Karpas-422 (cell line): Measurements from ENCODE around the gene OR52J3. TPM values are rescaled to one million over a fixed set of nuclear protein-coding genes. Genes with fewer than 3 reads are reported as not detected.

Experiments
- DNase-seq: peaks from one replicate; pipeline ENCODE4 v3.0.0-alpha.2; 2015
- H2AFZ ChIP-seq: fragments of 200-600 bp; sonication (generic); 2 replicates; pipeline ENCODE4 v1.6.1; 2014; ENCODE audit warnings: antibody characterized with exemption, low read length, mixed read lengths
- H3K27ac ChIP-seq: fragments of 200-600 bp; sonication (generic); 2 replicates; pipeline ENCODE4 v1.5.1; 2014; ENCODE audit warnings: mild to moderate bottlenecking, low read length, moderate library complexity
- H3K27me3 ChIP-seq: fragments of 200-600 bp; sonication (generic); 2 replicates; pipeline ENCODE4 v1.6.1; 2014; ENCODE audit warnings: low read length, mixed read lengths
- H3K36me3 ChIP-seq: fragments of 200-600 bp; sonication (generic); 2 replicates; pipeline ENCODE4 v1.6.1; 2014; ENCODE audit warnings: low read length, mixed read lengths; ENCODE audit not compliant: insufficient read depth
- H3K4me1 ChIP-seq: fragments of 200-600 bp; sonication (generic); 2 replicates; pipeline ENCODE4 v1.6.1; 2014; ENCODE audit warnings: mild to moderate bottlenecking, low read length, mixed read lengths
- H3K4me2 ChIP-seq: fragments of 200-600 bp; sonication (generic); 2 replicates; pipeline ENCODE4 v1.6.1; 2014; ENCODE audit warnings: low read length, low read depth, mild to moderate bottlenecking; ENCODE audit not compliant: poor library complexity, severe bottlenecking
- H3K4me3 ChIP-seq: fragments of 200-600 bp; sonication (generic); 2 replicates; pipeline ENCODE4 v1.5.1; 2014; ENCODE audit warnings: mild to moderate bottlenecking, antibody characterized with exemption, low read length, mixed read lengths
- H3K79me2 ChIP-seq: fragments of 200-600 bp; sonication (generic); 2 replicates; pipeline ENCODE4 v1.6.1; 2014; ENCODE audit warnings: mild to moderate bottlenecking, low read length, mixed read lengths
- H3K9ac ChIP-seq: fragments of 200-600 bp; sonication (generic); 2 replicates; pipeline ENCODE4 v1.6.0; 2014; ENCODE audit warnings: low read length
- H3K9me2 ChIP-seq: fragments of 200-600 bp; sonication (generic), shearing (Covaris generic); replicated peaks from 2 replicates; pipeline ENCODE4 v1.6.0; 2014; ENCODE audit warnings: mild to moderate bottlenecking, low read length, moderate library complexity; ENCODE audit not compliant: insufficient read depth
- H3K9me3 ChIP-seq: fragments of 300-700, 200-600 bp; sonication (generic); 2 replicates; pipeline ENCODE4 v1.6.1; 2014; ENCODE audit warnings: low read length, mixed read lengths
- H4K20me1 ChIP-seq: fragments of 200-600 bp; sonication (generic); 2 replicates; pipeline ENCODE4 v1.6.1; 2014; ENCODE audit warnings: mild to moderate bottlenecking, antibody characterized with exemption, low read length, low read depth; ENCODE audit not compliant: insufficient read depth
- total RNA-seq: library from RNA; depleted of rRNA; stranded (reverse); fragments of >200 nt; shearing (Covaris generic); gene quantifications from 2 replicates; pipeline ENCODE4 v1.2.3, GENCODE V29; 2014; ENCODE audit warnings: low replicate concordance; rRNA removed

The OR52J3 gene
- total RNA-seq = not detected in 2 replicates

- Histone ChIP-seq H3K9me2 (no peaks in the 10 kb centered on the region), H3K36me3 (no peaks in the 10 kb centered on the region), H3K4me3 (no peak within 1 kb of the TSS), H3K79me2 (no peaks in the 10 kb centered on the region), H3K9me3 (no peaks in the 10 kb centered on the region), H2AFZ (no peak within 1 kb of the TSS), H3K4me1 (no peaks in the 10 kb centered on the region), H3K27ac (no peak within 1 kb of the TSS), H3K9ac (no peak within 1 kb of the TSS), H4K20me1 (no peaks in the 10 kb centered on the region), H3K27me3 (no peaks in the 10 kb centered on the region), H3K4me2 (no peak within 1 kb of the TSS)
- no peak for DNase-seq
Observed at GRCh38 chr11:5046226-5046625, at the start of gene OR52J3. TSS of gene OR52J3 (plus strand) at chr11:5046526. CDS start at chr11:5046526, 0 bp downstream.

- peak; percentile 82 for DNase-seq
- no peaks in the 10 kb centered on the region for H3K9me2 ChIP-seq
- H2AFZ ChIP-seq = no peak overlapping the region
Observed at GRCh38 chr11:5004424-5005274, 41.7 kb upstream of the OR52J3 start.

DNA sequence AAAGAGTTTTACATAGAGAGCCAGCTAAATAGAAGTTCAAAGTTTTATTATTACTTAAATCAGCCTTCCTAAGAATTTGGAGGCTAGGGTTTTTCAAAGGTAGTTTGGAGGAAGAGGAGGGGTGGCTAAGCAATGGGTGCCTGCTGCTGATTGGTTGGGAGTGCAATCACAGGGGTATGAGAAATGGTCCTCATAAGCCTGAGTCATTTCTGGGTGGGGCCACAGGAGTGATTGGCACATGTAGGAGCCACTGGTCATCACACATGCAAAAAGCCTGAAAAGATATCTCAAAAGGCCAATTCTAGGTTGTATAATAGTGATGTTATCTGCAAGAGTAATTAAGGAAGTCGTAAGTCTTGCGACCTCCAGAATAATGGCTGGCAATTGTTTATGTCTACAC lies 38.8 kb upstream of the OR52J3 start:
- no peaks in the 10 kb centered on the region for H3K27me3 ChIP-seq
- no peaks in the 10 kb centered on the region for H3K9me2 ChIP-seq
- no peaks in the 10 kb centered on the region for H3K79me2 ChIP-seq
- H3K4me2 ChIP-seq = no peak overlapping the region
- no peak overlapping the region for H3K9ac ChIP-seq
- H4K20me1 ChIP-seq = no peaks in the 10 kb centered on the region
- no peak overlapping the region for H3K4me3 ChIP-seq
- no peak overlapping the region for H2AFZ ChIP-seq
- no peaks in the 10 kb centered on the region for H3K36me3 ChIP-seq
- H3K4me1 ChIP-seq = no peaks in the 10 kb centered on the region
- no peak overlapping the region for H3K27ac ChIP-seq
- H3K9me3 ChIP-seq = no peaks in the 10 kb centered on the region
- no peak for DNase-seq

More at GRCh38 chr11:5004424-5005274, 41.7 kb upstream of the OR52J3 start:
- H3K27me3 ChIP-seq = no peaks in the 10 kb centered on the region
- no peaks in the 10 kb centered on the region for H3K79me2 ChIP-seq
- no peaks in the 10 kb centered on the region for H3K36me3 ChIP-seq
- no peaks in the 10 kb centered on the region for H3K4me1 ChIP-seq
- H3K9ac ChIP-seq = no peak overlapping the region
- H3K9me3 ChIP-seq = no peaks in the 10 kb centered on the region
- no peak overlapping the region for H3K4me2 ChIP-seq
- no peak overlapping the region for H3K27ac ChIP-seq
- no peaks in the 10 kb centered on the region for H4K20me1 ChIP-seq
- H3K4me3 ChIP-seq = no peak overlapping the region

GRCh38 chr11:5011254-5011653 lies 35.1 kb upstream of the OR52J3 start:
- Histone ChIP-seq H3K9me2 (no peaks in the 10 kb centered on the region), H3K36me3 (no peaks in the 10 kb centered on the region), H4K20me1 (no peaks in the 10 kb centered on the region), H3K27ac (no peak overlapping the region), H3K79me2 (no peaks in the 10 kb centered on the region), H3K9ac (no peak overlapping the region), H3K4me1 (no peaks in the 10 kb centered on the region), H3K4me2 (no peak overlapping the region), H2AFZ (no peak overlapping the region), H3K9me3 (no peaks in the 10 kb centered on the region), H3K4me3 (no peak overlapping the region), H3K27me3 (no peaks in the 10 kb centered on the region; the same call in 1 of the 2 replicates)
- no peak for DNase-seq

GRCh38 chr11:5013012-5013411 lies 33.3 kb upstream of the OR52J3 start:
- Histone ChIP-seq H3K9me3 (no peaks in the 10 kb centered on the region), H3K79me2 (no peaks in the 10 kb centered on the region), H3K4me2 (no peak overlapping the region), H3K4me3 (no peak overlapping the region), H3K27me3 (no peaks in the 10 kb centered on the region; the same call in 1 of the 2 replicates), H3K27ac (no peak overlapping the region), H2AFZ (no peak overlapping the region), H3K9me2 (no peaks in the 10 kb centered on the region), H3K36me3 (no peaks in the 10 kb centered on the region), H3K4me1 (no peaks in the 10 kb centered on the region), H4K20me1 (no peaks in the 10 kb centered on the region), H3K9ac (no peak overlapping the region)
- DNase-seq = no peak

DNA sequence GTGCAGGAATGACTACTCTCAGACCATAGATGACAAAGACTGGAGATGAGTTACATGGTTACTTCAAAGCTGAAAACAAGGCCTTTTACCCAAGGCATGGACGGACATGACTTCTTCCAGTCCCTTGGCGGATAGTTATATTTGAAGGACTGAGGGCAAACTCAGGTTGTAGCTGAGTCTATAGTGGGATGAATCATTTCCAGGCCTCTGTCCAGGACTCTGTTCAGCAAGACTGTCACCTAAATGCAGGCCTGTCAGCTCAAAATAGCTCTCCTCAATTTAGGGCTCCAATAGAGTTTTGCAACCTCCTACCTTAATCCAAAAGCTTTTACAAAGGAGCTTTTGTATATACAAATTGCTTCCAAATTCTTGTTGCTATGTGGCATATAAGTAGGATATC lies 24.3 kb upstream of the OR52J3 start:
- Histone ChIP-seq H3K4me3 (no peak overlapping the region), H3K9me2 (no peaks in the 10 kb centered on the region; the same call in 1 of the 2 replicates), H3K36me3 (no peaks in the 10 kb centered on the region), H3K4me1 (no peaks in the 10 kb centered on the region), H3K9ac (no peak overlapping the region), H3K9me3 (peaks cover 18% of the 10 kb centered on the region), H4K20me1 (no peaks in the 10 kb centered on the region), H3K27me3 (no peaks in the 10 kb centered on the region), H3K4me2 (no peak overlapping the region), H3K79me2 (no peaks in the 10 kb centered on the region), H2AFZ (no peak overlapping the region), H3K27ac (no peak overlapping the region)
- no peak for DNase-seq

- no peak overlapping the region for H3K4me2 ChIP-seq
Observed at GRCh38 chr11:5036669-5037068, 9.7 kb upstream of the OR52J3 start.

DNA sequence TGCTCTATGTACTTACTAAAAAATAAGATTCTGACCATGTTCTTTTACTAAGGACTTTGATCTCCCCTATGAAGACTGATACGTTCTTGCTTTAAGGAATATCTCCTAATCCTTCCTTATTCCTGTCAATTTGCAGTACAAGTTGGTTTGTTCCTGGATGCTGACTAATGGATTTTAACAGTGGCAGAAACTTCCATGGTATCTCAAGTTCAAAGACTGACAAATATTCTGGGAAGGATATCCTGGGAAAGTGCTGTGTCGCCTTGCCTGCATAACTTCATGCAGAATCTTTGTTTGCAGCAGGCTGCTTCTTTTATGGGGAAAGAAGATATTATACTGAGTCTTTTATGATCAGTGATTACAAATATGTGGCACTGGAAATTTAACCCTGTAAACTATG lies 8.4 kb upstream of the OR52J3 start:
- H3K9me2 ChIP-seq = no peaks in the 10 kb centered on the region
- no peaks in the 10 kb centered on the region for H3K27me3 ChIP-seq
- no peaks in the 10 kb centered on the region for H3K36me3 ChIP-seq
- no peaks in the 10 kb centered on the region for H3K79me2 ChIP-seq
- H3K4me2 ChIP-seq = no peak overlapping the region
- no peaks in the 10 kb centered on the region for H3K9me3 ChIP-seq
- no peak overlapping the region for H2AFZ ChIP-seq
- H3K9ac ChIP-seq = no peak overlapping the region
- H3K4me1 ChIP-seq = no peaks in the 10 kb centered on the region
- H3K4me3 ChIP-seq = no peak overlapping the region
- no peak for DNase-seq
- H3K27ac ChIP-seq = no peak overlapping the region
- no peaks in the 10 kb centered on the region for H4K20me1 ChIP-seq

More at GRCh38 chr11:5036669-5037068, 9.7 kb upstream of the OR52J3 start:
- no peak overlapping the region for H3K9ac ChIP-seq
- no peak overlapping the region for H3K4me3 ChIP-seq
- no peaks in the 10 kb centered on the region for H3K4me1 ChIP-seq
- no peak overlapping the region for H3K27ac ChIP-seq
- no peaks in the 10 kb centered on the region for H3K9me3 ChIP-seq
- H3K79me2 ChIP-seq = no peaks in the 10 kb centered on the region
- H2AFZ ChIP-seq = no peak overlapping the region
- H4K20me1 ChIP-seq = no peaks in the 10 kb centered on the region
- DNase-seq = no peak
- no peaks in the 10 kb centered on the region for H3K27me3 ChIP-seq
- H3K9me2 ChIP-seq = no peaks in the 10 kb centered on the region
- no peaks in the 10 kb centered on the region for H3K36me3 ChIP-seq
